Measurements from ENCODE around the gene SLC43A3.

SLC43A3 gene

GRCh38 chr11:57370251-57370650 lies 56.7 kb downstream of the SLC43A3 start:
- TF ChIP-seq CTCF (IDR thresholded peaks at IDR 0.05; ENCODE audit: control extremely low read depth, extremely low read depth, low read depth, missing control alignments) = no peak
- POLR2A ChIA-PET = no interaction called here
- DNase-seq (ENCODE audit: extremely low spot score) = no peak
- CTCF ChIA-PET = interaction anchor here (1.0 to 1.4 kb wide), 3 partner anchors 9 to 88 kb away, joined by 3 to 4 read pairs (median 4); no protein-coding TSS in a partner anchor

GRCh38 chr11:57368845-57369232 lies 58.1 kb downstream of the SLC43A3 start:
- TF ChIP-seq CTCF (IDR thresholded peaks at IDR 0.05; ENCODE audit: control extremely low read depth, extremely low read depth, low read depth, missing control alignments) = no peak
- POLR2A ChIA-PET = no interaction called here
- CTCF ChIA-PET = interaction anchor here (1.0 to 1.6 kb wide), 2 partner anchors 12 to 31 kb away, joined by 3 to 4 read pairs; no protein-coding TSS in a partner anchor
- no peak for DNase-seq (ENCODE audit: extremely low spot score)

- ChIA-PET CTCF (interaction anchor here (1.0 to 1.6 kb wide), 3 partner anchors 10 to 32 kb away, joined by 3 to 4 read pairs (median 3); no protein-coding TSS in a partner anchor), POLR2A (no interaction called here)
- DNase-seq (ENCODE audit: extremely low spot score) = no peak
- TF ChIP-seq CTCF (IDR thresholded peaks at IDR 0.05; ENCODE audit: control extremely low read depth, extremely low read depth, low read depth, missing control alignments) = no peak
Observed at GRCh38 chr11:57368106-57368844, 58.6 kb downstream of the SLC43A3 start.

GRCh38 chr11:57364851-57365660 lies 61.9 kb downstream of the SLC43A3 start:
- POLR2A ChIA-PET = no interaction called here
- CTCF ChIA-PET = interaction anchor here (1.3 to 1.5 kb wide), 2 partner anchors 7 to 14 kb away, joined by 3 to 4 read pairs; no protein-coding TSS in a partner anchor
- no peak for TF ChIP-seq CTCF (IDR thresholded peaks at IDR 0.05; ENCODE audit: control extremely low read depth, extremely low read depth, low read depth, missing control alignments)
- DNase-seq (ENCODE audit: extremely low spot score) = no peak

GRCh38 chr11:57363131-57364080 lies 63.5 kb downstream of the SLC43A3 start:
- TF ChIP-seq CTCF (IDR thresholded peaks at IDR 0.05; ENCODE audit: control extremely low read depth, extremely low read depth, low read depth, missing control alignments) = no peak
- DNase-seq (ENCODE audit: extremely low spot score) = no peak
- ChIA-PET CTCF (interaction anchor here (0.6 to 2.5 kb wide), 13 partner anchors 11 to 164 kb away, joined by 3 to 16 read pairs (median 3); partner anchors contain the start of genes P2RX3, PRG3, RTN4RL2 and SSRP1), POLR2A (no interaction called here)

Data from GM10248 (cell line).